ENCODE results near the gene USP53. TPM values are rescaled to one million over a fixed set of nuclear protein-coding genes. Genes with fewer than 3 reads are reported as not detected.

The USP53 gene
- total and polyA plus RNA-seq, 2 of the 13 experiments (the other 11 are each of a cell fraction or from before 2014, with no cell fraction given): 5.3 to 8.1 TPM

- no peak for TF ChIP-seq ZXDC (CRISPR knock-in tag; IDR thresholded peaks at IDR 0.05)
- no peak for TF ChIP-seq ZNF792 (CRISPR knock-in tag; IDR thresholded peaks at IDR 0.05)
- TF ChIP-seq ZSCAN25 (CRISPR knock-in tag; IDR thresholded peaks at IDR 0.05): no peak
- no peak for TF ChIP-seq ZNF720 (CRISPR knock-in tag; IDR thresholded peaks at IDR 0.05)
- no peak for TF ChIP-seq ATF3 (CRISPR knock-in tag; IDR thresholded peaks at IDR 0.05)
- no peak for TF ChIP-seq U2AF2 (IDR thresholded peaks at IDR 0.05; ENCODE audit: low read depth, low read length)
- peak; percentile 89 for TF ChIP-seq ZNF350 (CRISPR knock-in tag; IDR thresholded peaks at IDR 0.05; ENCODE audit: borderline replicate concordance, low read depth)
- TF ChIP-seq ZMAT5 (CRISPR knock-in tag; IDR thresholded peaks at IDR 0.05; ENCODE audit: borderline replicate concordance, low read depth): 0 out of 2 replicates have a peak, but pooled peaks have one; percentile 37
- TF ChIP-seq BHLHE40 (IDR thresholded peaks at IDR 0.05; ENCODE audit: low read length): no peak
- no peak; the same call in 1 of the 2 replicates for TF ChIP-seq ZNF546 (CRISPR knock-in tag; conservative IDR thresholded peaks at IDR 0.05)
- no peak for TF ChIP-seq ZNF773 (CRISPR knock-in tag; IDR thresholded peaks at IDR 0.05; ENCODE audit: borderline replicate concordance)
- TF ChIP-seq ZNF496 (CRISPR knock-in tag; IDR thresholded peaks at IDR 0.05; ENCODE audit: insufficient replicate concordance): no peak
- TF ChIP-seq PBX2 (CRISPR knock-in tag; IDR thresholded peaks at IDR 0.05): no peak
- no peak for TF ChIP-seq XBP1 (CRISPR knock-in tag; IDR thresholded peaks at IDR 0.05)
- no peak for TF ChIP-seq ZBTB1 (CRISPR knock-in tag; IDR thresholded peaks at IDR 0.05; ENCODE audit: borderline replicate concordance)
- no peak for TF ChIP-seq NFIC (IDR thresholded peaks at IDR 0.05; ENCODE audit: low read length)
- peak; percentile 78; the same call in 1 of the 2 replicates for TF ChIP-seq ZFP1 (CRISPR knock-in tag; IDR thresholded peaks at IDR 0.05)
- TF ChIP-seq MLLT10 (CRISPR knock-in tag; IDR thresholded peaks at IDR 0.05): no peak
- no peak for TF ChIP-seq ZNF329 (CRISPR knock-in tag; IDR thresholded peaks at IDR 0.05; ENCODE audit: low read depth)
- TF ChIP-seq XRCC5 (optimal IDR thresholded peaks at IDR 0.05; ENCODE audit: low read length): peak; percentile 90
- TF ChIP-seq ZNF331 (CRISPR knock-in tag; IDR thresholded peaks at IDR 0.05): no peak
- TF ChIP-seq ZBTB10 (CRISPR knock-in tag; IDR thresholded peaks at IDR 0.05; ENCODE audit: borderline replicate concordance): no peak
- TF ChIP-seq RELA (CRISPR knock-in tag; IDR thresholded peaks at IDR 0.05): no peak
- no peak for TF ChIP-seq TFAP4 (IDR thresholded peaks at IDR 0.05; ENCODE audit: borderline replicate concordance, low read depth)
Measured at GRCh38 chr4:119212964-119213606, 572 bp downstream of the USP53 start (continued).
